Ishikawa (cell line): ENCODE results near the gene GDF11.

Source experiments
- EP300 ChIP-seq: IDR thresholded peaks from 2 replicates; pipeline ENCODE4 v1.6.1; 2012; ENCODE audit warnings: borderline replicate concordance
- MAX ChIP-seq: IDR thresholded peaks from 2 replicates; pipeline ENCODE4 v1.6.1; 2012
- NFIC ChIP-seq: IDR thresholded peaks from 2 replicates; pipeline ENCODE4 v1.6.1; 2012
- TAF1 ChIP-seq: IDR thresholded peaks from 2 replicates; pipeline ENCODE4 v1.6.1; 2012; ENCODE audit warnings: low read depth, mild to moderate bottlenecking
- TCF12 ChIP-seq: IDR thresholded peaks from 2 replicates; pipeline ENCODE4 v1.6.1; 2012; ENCODE audit warnings: low read depth
- TF ChIP-seq, protein P1 (sequence below): IDR thresholded peaks from 2 replicates; pipeline ENCODE4 v1.6.1; 2012; ENCODE audit warnings: low read depth, mild to moderate bottlenecking

GRCh38 chr12:55733858-55734257 lies 9.1 kb upstream of the GDF11 start:
- TF ChIP-seq, protein P1, sequence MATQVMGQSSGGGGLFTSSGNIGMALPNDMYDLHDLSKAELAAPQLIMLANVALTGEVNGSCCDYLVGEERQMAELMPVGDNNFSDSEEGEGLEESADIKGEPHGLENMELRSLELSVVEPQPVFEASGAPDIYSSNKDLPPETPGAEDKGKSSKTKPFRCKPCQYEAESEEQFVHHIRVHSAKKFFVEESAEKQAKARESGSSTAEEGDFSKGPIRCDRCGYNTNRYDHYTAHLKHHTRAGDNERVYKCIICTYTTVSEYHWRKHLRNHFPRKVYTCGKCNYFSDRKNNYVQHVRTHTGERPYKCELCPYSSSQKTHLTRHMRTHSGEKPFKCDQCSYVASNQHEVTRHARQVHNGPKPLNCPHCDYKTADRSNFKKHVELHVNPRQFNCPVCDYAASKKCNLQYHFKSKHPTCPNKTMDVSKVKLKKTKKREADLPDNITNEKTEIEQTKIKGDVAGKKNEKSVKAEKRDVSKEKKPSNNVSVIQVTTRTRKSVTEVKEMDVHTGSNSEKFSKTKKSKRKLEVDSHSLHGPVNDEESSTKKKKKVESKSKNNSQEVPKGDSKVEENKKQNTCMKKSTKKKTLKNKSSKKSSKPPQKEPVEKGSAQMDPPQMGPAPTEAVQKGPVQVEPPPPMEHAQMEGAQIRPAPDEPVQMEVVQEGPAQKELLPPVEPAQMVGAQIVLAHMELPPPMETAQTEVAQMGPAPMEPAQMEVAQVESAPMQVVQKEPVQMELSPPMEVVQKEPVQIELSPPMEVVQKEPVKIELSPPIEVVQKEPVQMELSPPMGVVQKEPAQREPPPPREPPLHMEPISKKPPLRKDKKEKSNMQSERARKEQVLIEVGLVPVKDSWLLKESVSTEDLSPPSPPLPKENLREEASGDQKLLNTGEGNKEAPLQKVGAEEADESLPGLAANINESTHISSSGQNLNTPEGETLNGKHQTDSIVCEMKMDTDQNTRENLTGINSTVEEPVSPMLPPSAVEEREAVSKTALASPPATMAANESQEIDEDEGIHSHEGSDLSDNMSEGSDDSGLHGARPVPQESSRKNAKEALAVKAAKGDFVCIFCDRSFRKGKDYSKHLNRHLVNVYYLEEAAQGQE, result no peak
- TF ChIP-seq TAF1 (no peak), TCF12 (no peak), NFIC (no peak), EP300 (no peak), MAX (no peak)
